Mesodermal cell (in vitro differentiated cells): ENCODE data around the gene CACNA2D4.

ENCODE experiments used
- H3K27ac ChIP-seq: 2 replicates; pipeline ENCODE4 v1.7.0; 2013; ENCODE audit warnings: mild to moderate bottlenecking, low read depth, low read length, moderate library complexity; ENCODE audit not compliant: severe bottlenecking
- H3K36me3 ChIP-seq: 2 replicates; pipeline ENCODE4 v1.7.1; 2013; ENCODE audit warnings: mild to moderate bottlenecking, low read length, moderate library complexity; ENCODE audit not compliant: control insufficient read depth, insufficient read depth
- H3K4me1 ChIP-seq: one replicate; pipeline ENCODE4 v1.7.1; 2013; ENCODE audit warnings: mild to moderate bottlenecking, low read length; ENCODE audit not compliant: insufficient read depth, control insufficient read depth, poor library complexity, severe bottlenecking
- H3K4me3 ChIP-seq: 2 replicates; pipeline ENCODE4 v1.7.0; 2013; ENCODE audit warnings: low read length, control low read depth, mild to moderate bottlenecking; ENCODE audit not compliant: insufficient read depth, poor library complexity, severe bottlenecking; ENCODE audit errors: extremely low read depth
- H3K9me3 ChIP-seq: 2 replicates; pipeline ENCODE4 v1.7.1; 2013; ENCODE audit warnings: mild to moderate bottlenecking, low read length, moderate library complexity; ENCODE audit not compliant: control insufficient read depth
- WGBS, 2 experiments: methylation state at CpG; one replicate each; pipeline ENCODE4 v1.1.5; 2013; ENCODE audit warnings: missing lambda C conversion rate in 2 of 2; ENCODE audit not compliant: insufficient coverage in 2 of 2; 5-methylcytosine and 5-hydroxymethylcytosine counted together

CACNA2D4 gene

DNA sequence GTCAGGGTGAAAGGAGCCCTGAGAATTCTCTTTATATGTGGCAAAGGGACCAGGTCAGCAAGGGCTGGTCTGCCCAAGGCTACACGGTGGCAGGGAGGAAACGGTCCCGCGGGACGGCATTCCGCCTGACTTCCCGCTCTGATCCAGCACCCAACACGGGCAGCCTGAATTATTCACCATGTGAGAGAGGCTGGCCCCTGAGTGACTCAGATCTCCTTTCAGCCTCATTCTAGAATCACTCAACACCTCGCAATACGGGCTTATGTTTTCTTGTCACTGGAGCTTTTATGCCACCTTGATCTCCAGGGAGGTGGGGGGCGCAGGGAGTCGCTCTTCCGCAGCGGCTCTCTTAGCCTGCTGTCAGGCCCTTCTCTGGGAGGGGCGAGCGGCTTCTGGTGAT, 89.6 kb downstream of the CACNA2D4 start:
- H3K9me3 ChIP-seq = no peaks in the 10 kb centered on the region
- no peaks in the 10 kb centered on the region for H3K4me1 ChIP-seq
- no peak overlapping the region for H3K27ac ChIP-seq
- 83 to 90% methylated on average over 13 to 15 of the region's 16 CpGs for WGBS, 2 experiments
- no peaks in the 10 kb centered on the region for H3K36me3 ChIP-seq
- H3K4me3 ChIP-seq = no peak overlapping the region

DNA sequence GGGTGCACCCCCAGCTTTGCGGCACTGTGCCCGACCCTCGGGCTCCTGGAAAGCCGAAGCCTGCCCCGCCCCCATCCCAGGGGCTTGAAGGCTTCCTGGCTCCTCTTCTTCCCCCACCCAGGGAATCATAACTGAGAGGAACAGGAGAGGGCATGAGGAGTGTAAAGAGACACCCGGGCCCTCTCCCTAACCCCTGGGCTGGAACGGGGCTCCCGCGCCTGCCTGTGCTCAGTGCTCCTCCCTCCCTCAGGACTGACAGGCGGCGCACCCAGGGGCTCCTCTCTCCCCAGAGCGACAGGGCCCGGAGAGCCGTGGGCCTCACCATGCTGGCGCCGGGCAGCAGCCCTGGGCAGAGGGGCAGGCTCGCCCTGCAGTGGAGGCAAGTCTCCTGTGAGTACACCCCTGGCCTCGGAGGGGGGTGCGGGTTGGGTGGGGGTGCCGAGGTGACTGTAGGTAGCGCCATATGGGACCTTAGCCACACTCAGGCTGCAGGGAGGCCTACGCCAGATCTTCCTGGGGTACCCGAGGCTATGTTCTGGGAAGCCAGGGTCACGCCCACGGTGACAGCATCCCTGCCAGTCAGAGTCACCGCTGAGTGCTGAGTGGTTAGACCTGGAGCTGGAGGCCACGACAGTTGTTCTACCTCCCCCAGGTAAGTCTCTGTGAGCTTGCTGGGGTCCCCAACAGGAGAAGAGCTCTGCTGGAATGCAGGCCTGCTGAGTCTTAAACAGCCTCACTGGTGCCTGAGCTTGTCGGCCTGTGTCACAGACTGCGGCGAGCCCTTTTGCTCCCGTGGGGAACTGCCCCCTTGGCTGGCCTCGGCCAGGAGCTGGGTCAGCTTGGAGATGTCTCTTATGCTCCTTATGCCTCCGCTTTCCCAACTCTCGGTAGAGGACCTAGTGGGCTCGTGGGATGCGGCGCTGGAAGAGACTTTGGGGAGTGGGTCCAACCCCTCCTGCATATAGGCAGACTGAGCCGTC, 90.3 kb downstream of the CACNA2D4 start:
- Histone ChIP-seq H3K36me3 (no peaks in the 10 kb centered on the region), H3K4me1 (no peaks in the 10 kb centered on the region), H3K4me3 (no peak overlapping the region), H3K9me3 (no peaks in the 10 kb centered on the region), H3K27ac (no peak overlapping the region)
- 89 to 94% methylated on average over 22 to 28 of the region's 38 CpGs for WGBS, 2 experiments

DNA sequence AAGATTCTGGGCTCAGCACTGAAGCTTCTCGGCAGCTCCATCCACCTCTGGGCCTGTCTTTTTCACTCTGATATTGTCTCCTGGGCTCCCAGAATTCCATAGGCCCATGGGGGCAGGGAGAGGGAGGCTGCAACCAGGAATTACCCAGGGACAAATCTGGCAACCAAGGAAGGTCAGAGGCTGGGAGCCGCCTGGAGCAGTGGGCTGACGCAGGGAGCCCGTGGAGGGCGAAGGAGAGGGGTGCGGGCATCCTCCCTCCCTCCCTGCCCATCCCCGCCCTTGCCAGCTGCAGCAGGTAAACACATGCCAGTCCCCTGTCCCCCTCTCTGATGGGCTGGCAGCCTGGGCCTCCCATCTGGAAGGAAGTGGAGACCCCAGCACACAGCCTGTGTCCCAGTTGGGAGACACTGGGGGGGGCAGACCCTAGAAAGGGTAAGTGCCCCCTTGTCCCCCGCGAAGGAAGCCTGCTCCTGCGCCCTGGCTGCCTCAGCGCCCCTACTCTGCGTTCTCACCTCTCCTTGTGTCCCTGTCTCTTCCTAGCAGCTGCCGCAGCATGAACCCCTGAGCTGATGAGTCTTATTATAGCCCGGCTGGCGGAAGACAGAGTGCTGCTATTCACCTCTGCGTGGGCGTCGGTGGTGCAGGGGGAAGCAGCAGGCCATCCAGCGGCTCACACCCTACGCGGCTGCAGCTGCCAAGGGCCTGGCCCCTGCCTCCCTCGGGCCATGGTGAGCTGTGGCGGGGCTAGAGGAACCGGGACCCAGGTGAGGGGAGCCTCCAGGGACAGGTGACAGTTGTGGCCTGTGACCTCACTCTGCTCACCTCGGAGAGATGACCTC, 91.4 kb downstream of the CACNA2D4 start:
- no peaks in the 10 kb centered on the region for H3K9me3 ChIP-seq
- no peaks in the 10 kb centered on the region for H3K4me1 ChIP-seq
- H3K27ac ChIP-seq = no peak overlapping the region
- no peak overlapping the region for H3K4me3 ChIP-seq
- no peaks in the 10 kb centered on the region for H3K36me3 ChIP-seq
- 89 to 91% methylated on average over 12 to 21 of the region's 25 CpGs for WGBS, 2 experiments

- no peaks in the 10 kb centered on the region for H3K9me3 ChIP-seq
- H3K27ac ChIP-seq = no peak overlapping the region
- H3K4me3 ChIP-seq = no peak overlapping the region
- H3K4me1 ChIP-seq = peaks cover 6% of the 10 kb centered on the region
- 83 to 90% methylated on average over 10 of the region's 15 CpGs for WGBS, 2 experiments
- H3K36me3 ChIP-seq = no peaks in the 10 kb centered on the region
Observed at GRCh38 chr12:1826401-1826800, 92.1 kb downstream of the CACNA2D4 start.

DNA sequence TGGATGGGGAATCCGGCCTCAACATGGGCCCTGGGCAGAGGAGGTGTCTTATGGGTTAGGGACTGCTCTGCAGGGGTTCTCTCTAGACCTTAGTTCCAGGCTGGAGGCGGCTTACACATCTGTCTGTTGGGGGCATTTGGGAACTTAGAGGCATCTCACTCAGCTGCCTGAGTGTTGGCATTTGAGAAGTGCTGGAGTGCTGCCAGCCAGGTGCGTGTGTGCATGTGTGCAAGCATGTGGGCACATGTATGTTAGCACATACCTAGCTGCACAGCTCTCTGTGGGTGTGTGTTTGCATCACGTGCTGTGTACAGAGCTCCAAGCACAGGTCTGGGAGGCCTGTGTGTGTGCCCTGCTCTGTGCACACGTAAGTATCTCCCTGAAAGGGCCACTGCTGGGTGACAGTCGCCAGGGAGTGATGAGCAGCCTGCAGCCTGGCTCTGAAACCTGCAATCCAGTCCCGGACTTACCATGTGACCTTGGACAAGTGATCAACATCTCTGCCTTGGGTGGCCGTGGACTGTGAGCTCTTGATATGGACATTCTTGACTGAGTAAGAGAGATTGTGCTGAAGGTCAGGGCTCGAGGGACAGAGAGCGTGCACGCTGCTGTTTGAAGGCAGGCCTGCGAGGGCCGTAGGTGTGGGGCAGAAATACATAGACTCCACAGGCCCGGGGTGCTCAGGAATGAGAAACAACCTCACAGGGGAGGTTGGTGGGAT, 92.9 kb downstream of the CACNA2D4 start:
- no peaks in the 10 kb centered on the region for H3K36me3 ChIP-seq
- no peak overlapping the region for H3K4me3 ChIP-seq
- no peaks in the 10 kb centered on the region for H3K9me3 ChIP-seq
- H3K4me1 ChIP-seq = peaks cover 7% of the 10 kb centered on the region
- 92 to 93% methylated on average over 12 to 14 of the region's 14 CpGs for WGBS, 2 experiments
- H3K27ac ChIP-seq = no peak overlapping the region

DNA sequence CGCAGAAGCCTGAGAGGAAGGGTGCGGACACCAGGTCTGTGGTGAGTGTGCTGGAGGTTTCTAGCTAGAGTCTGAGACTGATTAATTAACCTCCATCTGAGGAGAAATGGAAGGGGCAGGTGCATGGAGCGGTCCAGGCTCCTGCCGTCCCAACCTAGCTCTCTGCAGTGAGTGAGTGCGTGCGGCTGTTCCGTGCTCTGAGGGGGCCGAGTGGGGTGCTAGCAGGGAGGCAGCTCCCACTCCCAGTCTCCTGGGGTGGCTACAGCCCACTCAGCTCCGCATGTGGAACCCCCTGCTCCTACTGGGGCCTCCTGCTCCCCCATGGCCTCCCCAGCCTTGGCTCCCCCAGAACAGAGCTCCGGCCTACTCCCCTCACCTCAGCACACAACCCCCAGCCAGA, 95.2 kb downstream of the CACNA2D4 start:
- 95% methylated on average over 9 of the region's 10 CpGs for WGBS, 2 experiments
- Histone ChIP-seq H3K4me3 (no peak overlapping the region), H3K27ac (no peak overlapping the region), H3K4me1 (peaks cover 7% of the 10 kb centered on the region), H3K9me3 (no peaks in the 10 kb centered on the region), H3K36me3 (no peaks in the 10 kb centered on the region)

DNA sequence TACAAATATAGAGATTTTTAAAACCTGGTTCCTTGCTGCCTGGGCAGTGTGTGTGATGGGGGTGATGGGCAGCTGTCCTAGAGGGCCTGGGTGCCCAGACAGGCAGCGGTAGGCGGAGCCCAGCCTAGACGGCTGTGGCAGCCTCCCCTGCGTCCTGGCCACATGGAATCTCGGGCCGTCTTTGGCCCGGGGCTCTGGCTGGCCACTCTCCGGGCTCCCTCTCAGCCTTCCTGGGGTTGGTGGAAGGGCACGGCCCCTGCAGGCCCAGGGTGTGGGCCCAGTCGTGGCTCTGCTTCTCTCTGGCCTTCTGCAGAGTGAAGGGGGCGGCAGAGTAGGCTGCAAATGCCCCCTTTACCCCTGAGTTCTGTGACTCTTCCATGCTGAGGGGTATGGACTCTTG, 95.8 kb downstream of the CACNA2D4 start:
- Histone ChIP-seq H3K9me3 (no peaks in the 10 kb centered on the region), H3K27ac (no peak overlapping the region), H3K4me1 (peaks cover 7% of the 10 kb centered on the region), H3K4me3 (no peak overlapping the region), H3K36me3 (no peaks in the 10 kb centered on the region)
- 78 to 88% methylated on average over 8 to 11 of the region's 11 CpGs for whole genome bisulfite sequencing, 2 experiments

GRCh38 chr12:1821805-1822204, 96.6 kb downstream of the CACNA2D4 start:
- peaks cover 7% of the 10 kb centered on the region for H3K4me1 ChIP-seq
- no peak overlapping the region for H3K27ac ChIP-seq
- 27 to 39% methylated on average over 4 to 5 of the region's 12 CpGs for WGBS, 2 experiments
- H3K36me3 ChIP-seq = no peaks in the 10 kb centered on the region
- H3K9me3 ChIP-seq = no peaks in the 10 kb centered on the region
- H3K4me3 ChIP-seq = no peak overlapping the region

DNA sequence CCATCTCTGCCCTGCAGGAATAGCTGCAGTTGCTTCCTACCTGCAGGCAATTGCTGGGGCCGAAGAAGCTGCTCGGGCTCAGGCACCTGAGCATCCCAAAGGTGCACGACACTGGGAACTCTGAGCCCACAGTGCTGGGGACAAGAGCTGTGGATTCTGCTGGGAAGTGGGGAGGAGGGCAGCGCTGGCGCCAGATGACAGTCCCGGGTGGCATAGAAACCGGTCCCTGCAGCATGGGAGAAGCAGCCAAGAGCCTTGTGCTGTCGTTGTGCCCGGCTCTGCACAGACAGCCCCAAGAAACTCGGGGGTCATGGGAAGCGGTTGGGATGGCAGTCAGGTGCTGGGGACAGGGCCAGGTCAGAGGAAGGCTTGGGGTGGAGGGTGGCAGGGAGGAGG, 97.6 kb downstream of the CACNA2D4 start:
- WGBS, 2 experiments = 87 to 89% methylated on average over 11 of the region's 11 CpGs
- Histone ChIP-seq H3K4me3 (no peak overlapping the region), H3K36me3 (no peaks in the 10 kb centered on the region), H3K27ac (no peak overlapping the region), H3K9me3 (no peaks in the 10 kb centered on the region), H3K4me1 (peaks cover 7% of the 10 kb centered on the region)

GRCh38 chr12:1820191-1820895, 98.1 kb downstream of the CACNA2D4 start, which contains the start of gene LRTM2:
TSS of gene LRTM2 (plus strand) at chr12:1820565. CDS start at chr12:1828149, 7,584 bp downstream.
- Histone ChIP-seq H3K4me1 (peaks cover 7% of the 10 kb centered on the region), H3K27ac (no peak within 1 kb of the TSS), H3K4me3 (no peak within 1 kb of the TSS), H3K9me3 (no peaks in the 10 kb centered on the region), H3K36me3 (no peaks in the 10 kb centered on the region)
- WGBS, 2 experiments = 23 to 26% methylated on average over 27 to 32 of the region's 34 CpGs
